Trophoblast cell (in vitro differentiated cells and primary cell): ENCODE results near the gene CHRD.

Source experiments
- DNase-seq, 2 donors: peaks; one replicate each; pipeline ENCODE4 v3.0.0-alpha.2; 2016
- H2AFZ ChIP-seq: 2 replicates; pipeline ENCODE4 v1.6.1; 2013; ENCODE audit warnings: low read length, moderate library complexity, mild to moderate bottlenecking; ENCODE audit not compliant: insufficient read depth, poor library complexity
- H2AK5ac ChIP-seq: 2 replicates; pipeline ENCODE4 v1.6.1; 2013; ENCODE audit warnings: mild to moderate bottlenecking, low read length
- H2BK120ac ChIP-seq: 2 replicates; pipeline ENCODE4 v1.6.1; 2013; ENCODE audit warnings: low read length, mild to moderate bottlenecking, moderate library complexity; ENCODE audit not compliant: insufficient read depth, poor library complexity
- H2BK12ac ChIP-seq: 2 replicates; pipeline ENCODE4 v1.6.1; 2013; ENCODE audit warnings: mild to moderate bottlenecking, low read length, moderate library complexity
- H2BK5ac ChIP-seq: 2 replicates; pipeline ENCODE4 v1.6.1; 2013; ENCODE audit warnings: low read length, low read depth, moderate library complexity, mild to moderate bottlenecking; ENCODE audit not compliant: poor library complexity
- H3K14ac ChIP-seq: 2 replicates; pipeline ENCODE4 v1.6.1; 2013; ENCODE audit warnings: mild to moderate bottlenecking, low read length
- H3K18ac ChIP-seq: 2 replicates; pipeline ENCODE4 v1.6.1; 2013; ENCODE audit warnings: mild to moderate bottlenecking, low read length
- H3K23ac ChIP-seq: 2 replicates; pipeline ENCODE4 v1.6.1; 2013; ENCODE audit warnings: low read length
- H3K27ac ChIP-seq: 2 replicates; pipeline ENCODE4 v1.5.1; 2013; ENCODE audit warnings: low read depth, mild to moderate bottlenecking, inconsistent platforms, low read length, moderate library complexity
- H3K27me3 ChIP-seq: 2 replicates; pipeline ENCODE4 v1.6.1; 2013; ENCODE audit warnings: inconsistent platforms, mild to moderate bottlenecking, low read length, moderate library complexity; ENCODE audit not compliant: insufficient read depth
- H3K36me3 ChIP-seq, 2 experiments: 1 replicate in 1 of 2; 2 replicates in 1 of 2; pipeline ENCODE4 v1.6.1; 2013; ENCODE audit warnings: low read length in 2 of 2, mild to moderate bottlenecking in 2 of 2, moderate library complexity in 1 of 2; ENCODE audit not compliant: insufficient read depth in 2 of 2, control insufficient read depth in 1 of 2
- H3K4ac ChIP-seq: 2 replicates; pipeline ENCODE4 v1.6.1; 2013; ENCODE audit warnings: low read depth, mild to moderate bottlenecking, low read length, moderate library complexity
- H3K4me1 ChIP-seq, 2 experiments: 1 replicate in 1 of 2; 2 replicates in 1 of 2; pipeline ENCODE4 v1.6.1; 2013; ENCODE audit warnings: low read length in 2 of 2, mild to moderate bottlenecking in 2 of 2, moderate library complexity in 1 of 2; ENCODE audit not compliant: insufficient read depth in 2 of 2, control insufficient read depth in 1 of 2
- H3K4me2 ChIP-seq: 2 replicates; pipeline ENCODE4 v1.6.1; 2013; ENCODE audit warnings: inconsistent platforms, mild to moderate bottlenecking, low read length, moderate library complexity
- H3K4me3 ChIP-seq: 2 replicates; pipeline ENCODE4 v1.5.1; 2013; ENCODE audit warnings: mild to moderate bottlenecking, low read depth, low read length, inconsistent platforms
- H3K79me1 ChIP-seq: one replicate; pipeline ENCODE4 v1.6.1; 2013; ENCODE audit warnings: low read length
- H3K79me2 ChIP-seq: 2 replicates; pipeline ENCODE4 v1.6.1; 2013; ENCODE audit warnings: low read length, mild to moderate bottlenecking; ENCODE audit not compliant: control insufficient read depth, insufficient read depth, poor library complexity
- H3K9ac ChIP-seq: 2 replicates; pipeline ENCODE4 v1.6.1; 2013; ENCODE audit warnings: mild to moderate bottlenecking, low read length
- H3K9me3 ChIP-seq: 2 replicates; pipeline ENCODE4 v1.6.1; 2013; ENCODE audit warnings: low read depth, mild to moderate bottlenecking, control low read depth, inconsistent platforms, low read length; ENCODE audit not compliant: insufficient read depth
- H4K12ac ChIP-seq: 2 replicates; pipeline ENCODE4 v1.6.1; 2013; ENCODE audit warnings: low read depth, mild to moderate bottlenecking, low read length, moderate library complexity
- H4K8ac ChIP-seq: 2 replicates; pipeline ENCODE4 v1.6.1; 2013; ENCODE audit warnings: low read depth, mild to moderate bottlenecking, low read length, moderate library complexity
- H4K91ac ChIP-seq: one replicate; pipeline ENCODE4 v1.6.1; 2013; ENCODE audit warnings: low read depth, mild to moderate bottlenecking, low read length, moderate library complexity
- WGBS: extraction: QIAGEN DNeasy Blood & Tissue Kit; methylation state at CpG from one replicate; pipeline ENCODE4 v1.1.7; 2013; ENCODE audit warnings: missing lambda C conversion rate; ENCODE audit not compliant: insufficient read length, insufficient coverage; ENCODE audit errors: extremely low coverage; 5-methylcytosine and 5-hydroxymethylcytosine counted together

The CHRD gene

DNA sequence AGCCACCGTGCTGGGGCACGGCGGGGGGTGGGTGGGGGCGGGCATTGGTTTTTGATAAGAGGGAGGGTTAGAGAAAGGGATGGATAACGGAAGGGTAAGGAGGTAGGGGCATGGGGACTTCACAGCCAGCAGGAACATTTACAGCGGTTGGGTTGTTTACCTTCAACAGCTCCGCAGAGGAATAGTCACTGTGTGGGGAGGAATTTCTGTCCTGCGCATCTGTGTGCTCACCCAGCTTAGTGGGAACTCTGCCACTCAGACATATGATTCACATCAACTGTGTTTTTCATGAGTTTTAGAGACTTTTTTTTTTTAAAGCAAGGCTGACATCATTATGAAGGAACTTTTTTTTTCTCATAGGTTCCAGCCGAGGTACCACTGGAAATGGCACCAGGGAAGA, 19.6 kb downstream of the CHRD start:
- H3K23ac ChIP-seq = no peak overlapping the region
- H4K12ac ChIP-seq = no peak overlapping the region
- no peak overlapping the region for H4K8ac ChIP-seq
- no peak overlapping the region for H4K91ac ChIP-seq
- no peak overlapping the region for H3K9ac ChIP-seq
- DNase-seq = no peak
- H3K79me2 ChIP-seq = no peaks in the 10 kb centered on the region
- H2BK120ac ChIP-seq = no peak overlapping the region
- no peaks in the 10 kb centered on the region for H3K9me3 ChIP-seq
- no peaks in the 10 kb centered on the region for H3K36me3 ChIP-seq
- H3K14ac ChIP-seq = no peak overlapping the region
- H2BK5ac ChIP-seq = no peak overlapping the region
- no peak overlapping the region for H3K4me3 ChIP-seq
- no CpG with 5 or more reads among the region's 9 CpGs for WGBS
- H2AK5ac ChIP-seq = no peak overlapping the region
- no peak overlapping the region for H2AFZ ChIP-seq
- H3K79me1 ChIP-seq = no peaks in the 10 kb centered on the region
- H2BK12ac ChIP-seq = no peak overlapping the region
- no peak overlapping the region for H3K4me2 ChIP-seq
- H3K18ac ChIP-seq = no peak overlapping the region
- no peak overlapping the region for H3K4ac ChIP-seq
- no peak overlapping the region for H3K27ac ChIP-seq
- H3K27me3 ChIP-seq = no peaks in the 10 kb centered on the region
- H3K4me1 ChIP-seq = no peaks in the 10 kb centered on the region

GRCh38 chr3:184405075-184406030, 25.5 kb downstream of the CHRD start:
- Histone ChIP-seq H3K79me2 (no peaks in the 10 kb centered on the region), H3K14ac (no peak overlapping the region), H3K9me3 (no peaks in the 10 kb centered on the region), H3K27me3 (no peaks in the 10 kb centered on the region), H2AFZ (no peak overlapping the region), H3K4me3 (no peak overlapping the region), H3K4me1 (no peaks in the 10 kb centered on the region), H2BK12ac (no peak overlapping the region), H4K12ac (no peak overlapping the region), H3K79me1 (no peaks in the 10 kb centered on the region), H3K27ac (no peak overlapping the region), H3K4ac (no peak overlapping the region), H3K23ac (no peak overlapping the region), H4K8ac (no peak overlapping the region), H3K9ac (no peak overlapping the region), H3K36me3 (no peaks in the 10 kb centered on the region), H2BK5ac (no peak overlapping the region), H3K4me2 (no peak overlapping the region), H3K18ac (no peak overlapping the region), H2AK5ac (no peak overlapping the region), H4K91ac (no peak overlapping the region), H2BK120ac (no peak overlapping the region)
- no CpG with 5 or more reads among the region's 20 CpGs for WGBS
- no peak for DNase-seq

- Histone ChIP-seq H3K9ac (no peak overlapping the region), H3K9me3 (peaks cover 1% of the 10 kb centered on the region), H3K4me3 (no peak overlapping the region), H3K14ac (no peak overlapping the region), H4K8ac (no peak overlapping the region), H3K79me1 (no peaks in the 10 kb centered on the region), H3K27ac (no peak overlapping the region), H3K4ac (no peak overlapping the region), H4K12ac (no peak overlapping the region), H3K79me2 (no peaks in the 10 kb centered on the region), H2BK120ac (no peak overlapping the region), H2BK12ac (no peak overlapping the region), H4K91ac (no peak overlapping the region), H3K36me3 (no peaks in the 10 kb centered on the region), H3K4me1 (no peaks in the 10 kb centered on the region), H3K4me2 (no peak overlapping the region), H3K18ac (no peak overlapping the region), H3K23ac (no peak overlapping the region), H2BK5ac (no peak overlapping the region), H2AFZ (no peak overlapping the region), H2AK5ac (no peak overlapping the region), H3K27me3 (no peaks in the 10 kb centered on the region)
- WGBS = no CpG with 5 or more reads among the region's 8 CpGs
- DNase-seq = no peak
Measured at GRCh38 chr3:184409331-184409926, 29.6 kb downstream of the CHRD start.

DNA sequence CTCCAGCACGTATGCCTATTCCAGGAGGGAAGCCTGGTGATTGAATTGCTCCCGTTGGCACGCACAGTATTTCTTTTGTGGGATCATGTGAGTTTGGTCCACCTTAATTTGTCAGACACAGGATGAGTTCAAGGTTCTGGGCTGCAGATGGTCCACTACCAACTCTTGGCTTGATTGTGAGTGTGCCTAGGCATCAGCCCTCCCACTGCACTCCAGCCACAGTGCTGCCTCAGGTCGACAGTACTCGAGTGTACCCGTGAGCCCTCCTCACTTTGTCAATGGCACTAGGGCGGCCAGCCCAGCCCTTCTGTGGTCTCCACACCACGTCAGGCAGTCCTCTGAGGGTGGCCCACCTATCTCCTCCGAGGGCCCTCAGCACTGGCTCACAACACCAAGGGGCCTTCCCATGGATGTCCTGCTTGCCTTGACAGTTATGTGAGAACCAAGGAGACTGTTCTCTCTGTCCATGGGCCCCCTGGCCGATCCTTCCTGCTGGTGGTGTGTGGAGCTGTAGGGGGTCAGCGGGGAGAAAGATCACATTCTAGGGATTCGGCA, 30.2 kb downstream of the CHRD start:
- no peaks in the 10 kb centered on the region for H3K79me2 ChIP-seq
- no peak overlapping the region for H2BK12ac ChIP-seq
- no peak overlapping the region for H3K14ac ChIP-seq
- H4K12ac ChIP-seq = no peak overlapping the region
- no peak overlapping the region for H2BK120ac ChIP-seq
- H3K27me3 ChIP-seq = no peaks in the 10 kb centered on the region
- H4K91ac ChIP-seq = no peak overlapping the region
- H4K8ac ChIP-seq = no peak overlapping the region
- H2AK5ac ChIP-seq = no peak overlapping the region
- no peak overlapping the region for H2AFZ ChIP-seq
- H3K79me1 ChIP-seq = no peaks in the 10 kb centered on the region
- no peaks in the 10 kb centered on the region for H3K36me3 ChIP-seq
- H3K9me3 ChIP-seq = peaks cover 2% of the 10 kb centered on the region
- H3K4me1 ChIP-seq = no peaks in the 10 kb centered on the region
- no peak overlapping the region for H2BK5ac ChIP-seq
- no peak overlapping the region for H3K23ac ChIP-seq
- H3K9ac ChIP-seq = no peak overlapping the region
- H3K4me2 ChIP-seq = no peak overlapping the region
- H3K4ac ChIP-seq = no peak overlapping the region
- H3K4me3 ChIP-seq = no peak overlapping the region
- no CpG with 5 or more reads among the region's 12 CpGs for WGBS
- DNase-seq = no peak
- no peak overlapping the region for H3K27ac ChIP-seq
- no peak overlapping the region for H3K18ac ChIP-seq
